22Rv1 (cell line): ENCODE results near the gene SLC5A2.

ENCODE experiments used
- ZFX ChIP-seq: fragments of 450-650 bp; IDR thresholded peaks from 2 replicates; pipeline ENCODE4 v1.6.1; 2017; ENCODE audit warnings: antibody characterized with exemption, borderline replicate concordance
- TF ChIP-seq, protein P1 (sequence below): fragments of 450-650 bp; IDR thresholded peaks from 2 replicates; pipeline ENCODE4 v1.5.1; 2017; ENCODE audit warnings: mild to moderate bottlenecking

DNA sequence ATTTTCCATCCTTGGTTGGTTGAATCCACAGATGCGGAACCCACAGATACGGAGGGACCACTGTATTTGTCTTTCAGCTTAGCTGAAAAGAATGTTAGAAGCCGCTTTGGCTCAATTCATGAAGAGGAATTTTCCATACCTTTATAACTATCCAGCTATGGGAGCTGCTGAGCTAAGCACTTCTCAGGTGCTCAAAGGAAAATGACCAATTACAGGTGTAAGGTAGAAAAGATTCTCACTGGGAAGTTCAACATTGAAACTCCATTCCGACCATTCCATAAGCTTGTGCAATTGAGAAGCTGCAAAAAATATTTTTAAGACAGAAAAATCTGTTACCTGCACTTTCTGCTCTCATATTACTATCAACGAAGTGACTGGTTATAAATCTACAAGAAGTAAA is 47.5 kb downstream of the SLC5A2 start:
- TF ChIP-seq, protein P1, sequence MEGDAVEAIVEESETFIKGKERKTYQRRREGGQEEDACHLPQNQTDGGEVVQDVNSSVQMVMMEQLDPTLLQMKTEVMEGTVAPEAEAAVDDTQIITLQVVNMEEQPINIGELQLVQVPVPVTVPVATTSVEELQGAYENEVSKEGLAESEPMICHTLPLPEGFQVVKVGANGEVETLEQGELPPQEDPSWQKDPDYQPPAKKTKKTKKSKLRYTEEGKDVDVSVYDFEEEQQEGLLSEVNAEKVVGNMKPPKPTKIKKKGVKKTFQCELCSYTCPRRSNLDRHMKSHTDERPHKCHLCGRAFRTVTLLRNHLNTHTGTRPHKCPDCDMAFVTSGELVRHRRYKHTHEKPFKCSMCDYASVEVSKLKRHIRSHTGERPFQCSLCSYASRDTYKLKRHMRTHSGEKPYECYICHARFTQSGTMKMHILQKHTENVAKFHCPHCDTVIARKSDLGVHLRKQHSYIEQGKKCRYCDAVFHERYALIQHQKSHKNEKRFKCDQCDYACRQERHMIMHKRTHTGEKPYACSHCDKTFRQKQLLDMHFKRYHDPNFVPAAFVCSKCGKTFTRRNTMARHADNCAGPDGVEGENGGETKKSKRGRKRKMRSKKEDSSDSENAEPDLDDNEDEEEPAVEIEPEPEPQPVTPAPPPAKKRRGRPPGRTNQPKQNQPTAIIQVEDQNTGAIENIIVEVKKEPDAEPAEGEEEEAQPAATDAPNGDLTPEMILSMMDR, result no peak
- no peak for TF ChIP-seq ZFX
